AG09319 (cell line): Measurements from ENCODE around the gene ASB2.

ENCODE experiments used
- DNase-seq: peaks from one replicate; pipeline ENCODE4 v3.0.0-alpha.2; 2010; ENCODE audit warnings: low read depth; ENCODE audit errors: extremely low read depth
- TF ChIP-seq, protein P1 (sequence below): IDR thresholded peaks from 2 replicates; pipeline ENCODE4 v1.5.1; 2011; ENCODE audit warnings: low read depth, mild to moderate bottlenecking, inconsistent platforms, low read length, moderate library complexity

ASB2 gene

DNA sequence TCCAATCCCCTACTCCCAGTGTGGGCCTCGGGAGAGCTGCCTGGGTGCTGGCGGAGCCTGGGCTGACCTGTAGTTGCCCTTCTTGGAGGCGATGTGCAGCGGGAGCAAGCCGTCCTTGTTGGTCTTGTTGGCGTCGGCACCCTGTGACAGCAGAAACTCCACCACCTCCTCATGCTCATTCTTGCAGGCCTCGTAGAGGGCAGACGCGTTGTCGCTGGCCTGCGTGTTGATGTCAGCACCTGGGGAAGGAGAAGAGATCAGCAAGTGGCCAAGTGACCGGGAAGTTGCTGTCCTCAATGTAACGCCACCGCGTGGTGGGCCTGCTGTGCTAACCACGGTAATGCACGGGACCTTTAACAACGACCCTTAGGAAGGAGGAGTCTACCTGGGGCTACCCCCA lies 29.1 kb downstream of the ASB2 start:
- DNase-seq: no peak
- TF ChIP-seq, protein P1, sequence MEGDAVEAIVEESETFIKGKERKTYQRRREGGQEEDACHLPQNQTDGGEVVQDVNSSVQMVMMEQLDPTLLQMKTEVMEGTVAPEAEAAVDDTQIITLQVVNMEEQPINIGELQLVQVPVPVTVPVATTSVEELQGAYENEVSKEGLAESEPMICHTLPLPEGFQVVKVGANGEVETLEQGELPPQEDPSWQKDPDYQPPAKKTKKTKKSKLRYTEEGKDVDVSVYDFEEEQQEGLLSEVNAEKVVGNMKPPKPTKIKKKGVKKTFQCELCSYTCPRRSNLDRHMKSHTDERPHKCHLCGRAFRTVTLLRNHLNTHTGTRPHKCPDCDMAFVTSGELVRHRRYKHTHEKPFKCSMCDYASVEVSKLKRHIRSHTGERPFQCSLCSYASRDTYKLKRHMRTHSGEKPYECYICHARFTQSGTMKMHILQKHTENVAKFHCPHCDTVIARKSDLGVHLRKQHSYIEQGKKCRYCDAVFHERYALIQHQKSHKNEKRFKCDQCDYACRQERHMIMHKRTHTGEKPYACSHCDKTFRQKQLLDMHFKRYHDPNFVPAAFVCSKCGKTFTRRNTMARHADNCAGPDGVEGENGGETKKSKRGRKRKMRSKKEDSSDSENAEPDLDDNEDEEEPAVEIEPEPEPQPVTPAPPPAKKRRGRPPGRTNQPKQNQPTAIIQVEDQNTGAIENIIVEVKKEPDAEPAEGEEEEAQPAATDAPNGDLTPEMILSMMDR: no peak

DNA sequence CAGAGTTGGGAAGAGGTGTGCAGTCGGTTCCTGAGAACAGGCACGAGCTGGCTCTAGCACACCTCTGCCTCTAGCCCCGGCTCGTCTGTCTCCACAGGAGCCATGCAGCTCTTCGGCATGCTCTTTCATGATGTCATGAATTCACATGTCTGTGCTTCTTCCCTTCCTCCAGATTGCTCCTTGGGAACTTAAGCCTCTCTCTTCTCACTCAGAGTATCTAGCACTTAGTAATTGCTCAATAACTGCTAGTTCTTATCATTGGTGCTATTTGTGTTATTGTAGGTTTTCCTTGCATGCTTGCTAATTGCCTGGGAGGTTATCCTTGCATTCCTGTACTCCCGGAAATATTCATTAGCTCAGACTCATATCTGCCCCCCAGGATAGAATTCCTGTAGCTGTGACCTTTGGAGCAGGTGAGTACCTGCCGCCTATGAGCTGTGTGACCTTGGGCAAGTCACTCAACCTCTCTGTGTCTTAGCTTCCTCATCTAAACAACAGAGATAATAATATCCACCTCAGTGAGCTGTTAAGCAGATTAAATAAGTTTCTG lies 29.8 kb downstream of the ASB2 start:
- DNase-seq: no peak
- TF ChIP-seq, protein P1: no peak

DNA sequence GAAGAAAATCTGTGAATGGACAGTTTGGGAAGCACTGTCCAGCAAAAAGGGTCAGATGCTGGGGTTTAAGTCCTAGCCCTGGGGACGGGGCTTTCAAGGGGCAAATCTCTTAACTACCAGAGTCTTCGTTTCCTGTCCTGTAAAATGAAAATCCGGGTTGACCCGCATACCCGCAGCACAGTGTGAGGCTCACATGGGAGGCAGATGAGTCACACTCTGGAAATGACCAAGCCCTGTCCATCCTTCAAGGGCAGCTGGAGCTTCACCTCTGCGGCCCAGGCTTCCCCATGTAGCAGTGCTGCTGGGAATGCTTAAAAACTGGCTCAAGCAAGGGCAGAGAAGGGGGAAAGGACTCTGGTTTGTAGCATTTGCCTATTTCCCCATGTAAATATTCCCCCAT lies 30.3 kb downstream of the ASB2 start:
- DNase-seq: no peak

DNA sequence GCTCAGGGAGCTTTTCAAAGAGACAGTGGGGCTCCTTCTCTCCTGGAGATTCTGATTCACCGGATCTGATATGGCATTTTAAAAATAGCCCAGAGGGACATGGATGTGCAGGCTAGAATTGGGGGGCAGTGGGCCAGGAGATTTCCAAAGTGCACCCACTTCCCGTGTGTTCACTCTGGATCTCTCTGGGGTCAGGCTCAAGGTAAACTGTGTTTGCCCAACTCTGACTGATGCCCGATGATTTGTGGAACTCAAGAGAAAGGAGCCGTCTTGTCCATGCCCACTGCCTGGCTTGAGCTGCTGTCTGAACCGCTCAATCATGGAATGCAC lies 31.3 kb downstream of the ASB2 start:
- DNase-seq: no peak
- TF ChIP-seq, protein P1: no peak

More for the DNA sequence above, 30.3 kb downstream of the ASB2 start:
- TF ChIP-seq, protein P1: no peak

DNA sequence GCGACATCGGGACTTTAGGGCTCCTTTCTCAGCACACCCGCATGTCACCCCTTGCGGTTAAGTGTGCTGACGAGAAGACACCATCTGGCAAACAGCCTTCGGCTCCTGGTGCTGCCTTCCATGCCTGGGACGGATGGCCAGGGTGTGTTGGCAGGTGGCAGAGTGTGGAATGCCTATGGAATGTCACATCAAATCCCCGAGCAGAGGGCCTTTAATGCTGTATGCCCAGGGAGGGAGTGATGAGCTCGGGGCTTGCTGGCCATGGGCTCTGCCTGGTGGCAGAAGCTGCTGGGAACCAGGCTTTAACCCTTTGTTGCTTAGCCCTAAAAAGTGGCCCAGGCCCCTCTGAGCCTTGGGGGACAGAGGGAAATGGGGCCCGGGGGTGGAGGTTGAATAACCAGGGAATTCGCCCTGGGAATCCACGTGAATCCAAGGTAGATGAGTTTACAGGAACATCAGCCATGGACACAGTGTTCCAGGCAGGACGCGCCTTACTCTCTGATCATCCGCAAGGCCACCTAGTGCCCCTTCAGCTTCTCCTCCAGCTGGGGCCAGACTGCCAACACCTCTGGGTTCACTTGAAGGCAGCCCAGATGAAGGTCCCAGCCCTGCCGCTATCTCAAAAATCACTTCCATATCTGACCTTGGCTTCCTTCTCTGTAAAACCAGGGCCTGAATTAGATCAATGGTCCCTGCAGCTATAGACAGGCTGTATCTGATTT lies 31.9 kb downstream of the ASB2 start:
- no peak for DNase-seq
- TF ChIP-seq, protein P1: no peak

DNA sequence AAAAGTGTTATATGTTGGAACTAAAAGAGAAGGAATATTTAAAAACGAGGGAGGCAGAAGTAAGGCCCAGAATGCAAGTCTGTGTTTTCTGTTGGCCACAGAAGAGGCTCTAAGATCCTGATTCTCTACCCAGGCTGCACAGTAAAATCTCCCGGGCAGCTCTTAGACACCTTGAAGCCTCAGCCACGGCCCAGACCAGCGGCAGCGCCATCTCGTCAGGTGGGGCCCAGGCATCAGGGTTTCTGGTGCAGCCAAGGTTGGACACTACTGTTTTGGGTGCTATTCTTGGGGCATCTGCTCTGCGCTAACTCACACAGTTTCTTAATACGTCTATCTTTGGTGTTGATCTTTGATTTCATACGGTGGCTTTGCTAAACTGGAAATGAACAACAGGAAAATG lies 32.4 kb downstream of the ASB2 start:
- TF ChIP-seq, protein P1: no peak
- no peak for DNase-seq

DNA sequence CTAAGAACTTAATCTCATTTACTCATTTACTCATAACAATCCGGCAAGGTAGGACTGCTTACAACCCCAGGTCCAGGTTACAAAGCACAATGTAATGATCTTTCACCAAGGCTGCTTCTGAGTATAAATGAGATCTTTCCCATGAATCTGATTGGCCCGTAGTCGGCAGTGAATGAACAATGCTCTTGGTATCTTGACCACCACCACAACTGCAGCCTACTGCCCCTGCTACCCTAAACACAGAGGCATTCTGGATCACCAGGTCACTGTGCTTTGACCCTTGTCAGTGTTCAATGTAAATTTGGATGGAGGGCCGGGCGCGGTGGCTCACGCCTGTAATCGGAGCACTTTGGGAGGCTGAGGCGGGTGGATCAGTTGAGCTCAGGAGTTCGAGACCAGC lies 33.3 kb downstream of the ASB2 start:
- TF ChIP-seq, protein P1: no peak
- no peak for DNase-seq
